Naive B cell (primary cell): ENCODE results near the gene PGA5. TPM values are rescaled to one million over a fixed set of nuclear protein-coding genes. Genes with fewer than 3 reads are reported as not detected.
A peak's percentile ranks its signal among the peaks of the same experiment; 100 is the strongest.
"Not testable (repeated sequence)": the region's sequence is repeated elsewhere in the genome, so short reads cannot be mapped to it uniquely, and the experiment has no call there.

ENCODE experiments used
- ATAC-seq, 2 donors: fragments of 150-1000 bp; cut with Tn5 transposase; 2 replicates each; pipeline ENCODE4 v1.10.0; 2021; ENCODE audit warnings: low read depth in 2 of 2, mild to moderate bottlenecking in 2 of 2, moderate library complexity in 2 of 2
- DNase-seq: peaks from one replicate; pipeline ENCODE4 v3.0.0; 2022
- H3K27ac Mint-ChIP-seq, 6 donors: one replicate each; pipeline ENCODE4 v1.8.0; 2020 to 2022; ENCODE audit warnings: mild to moderate bottlenecking in 6 of 6, mixed read lengths in 6 of 6, moderate library complexity in 5 of 6, inconsistent platforms in 2 of 6
- H3K27me3 Mint-ChIP-seq, 3 donors: one replicate each; pipeline ENCODE4 v1.8.0; 2021 to 2022; ENCODE audit warnings: mixed read lengths in 3 of 3, mild to moderate bottlenecking in 1 of 3
- H3K36me3 Mint-ChIP-seq, 2 donors: one replicate each; pipeline ENCODE4 v1.8.0; 2020 to 2022; ENCODE audit warnings: mixed read lengths in 2 of 2, inconsistent platforms in 1 of 2, mild to moderate bottlenecking in 1 of 2
- H3K4me1 Mint-ChIP-seq, 3 donors: one replicate each; pipeline ENCODE4 v1.8.0; 2020 to 2022; ENCODE audit warnings: mixed read lengths in 3 of 3, inconsistent platforms in 1 of 3, mild to moderate bottlenecking in 1 of 3, moderate library complexity in 1 of 3
- H3K4me3 Mint-ChIP-seq, 8 donors: one replicate each; pipeline ENCODE4 v1.8.0; 2020 to 2022; ENCODE audit warnings: mild to moderate bottlenecking in 8 of 8, mixed read lengths in 8 of 8, moderate library complexity in 8 of 8, inconsistent platforms in 2 of 8
- H3K9me3 Mint-ChIP-seq, 7 donors: one replicate each; pipeline ENCODE4 v1.8.0; 2020 to 2022; ENCODE audit warnings: mixed read lengths in 7 of 7, mild to moderate bottlenecking in 5 of 7, inconsistent platforms in 2 of 7, moderate library complexity in 1 of 7
- polyA plus RNA-seq, 6 donors: library from polyadenylated mRNA; unstranded; fragments of 300-500 nt; fragmentation: Illumina TruSeq; gene quantifications; one replicate each; pipeline ENCODE4 v1.2.3, GENCODE V29; 2021; ENCODE audit warnings: low read depth in 6 of 6

The PGA5 gene
- polyA plus RNA-seq, 6 donors from 2014 or later, result not detected

DNA sequence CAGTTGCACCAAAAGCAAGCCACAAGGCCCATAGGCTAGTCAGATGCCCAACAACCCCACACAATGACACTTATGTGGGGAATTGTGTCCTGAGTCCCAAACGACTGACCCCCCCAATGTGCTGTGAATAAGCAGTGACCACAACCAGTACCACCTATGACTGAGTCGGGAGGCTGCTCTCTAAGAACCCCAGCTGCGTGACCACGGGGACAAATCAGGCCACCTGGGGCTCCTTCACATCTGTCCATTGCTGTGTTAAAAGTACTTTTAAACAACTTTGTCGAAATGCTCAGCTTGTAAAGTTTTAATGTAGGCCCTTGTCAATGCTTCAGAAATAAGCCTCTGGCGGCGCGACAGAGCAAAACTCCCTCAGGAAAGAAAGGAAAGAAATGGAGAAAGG is 687 bp upstream of the PGA5 start:
- H3K4me3 Mint-ChIP-seq, H3K36me3 Mint-ChIP-seq, H3K4me1 Mint-ChIP-seq, H3K27me3 Mint-ChIP-seq, H3K27ac Mint-ChIP-seq, ATAC-seq, H3K9me3 Mint-ChIP-seq, DNase-seq: not testable (repeated sequence)

DNA sequence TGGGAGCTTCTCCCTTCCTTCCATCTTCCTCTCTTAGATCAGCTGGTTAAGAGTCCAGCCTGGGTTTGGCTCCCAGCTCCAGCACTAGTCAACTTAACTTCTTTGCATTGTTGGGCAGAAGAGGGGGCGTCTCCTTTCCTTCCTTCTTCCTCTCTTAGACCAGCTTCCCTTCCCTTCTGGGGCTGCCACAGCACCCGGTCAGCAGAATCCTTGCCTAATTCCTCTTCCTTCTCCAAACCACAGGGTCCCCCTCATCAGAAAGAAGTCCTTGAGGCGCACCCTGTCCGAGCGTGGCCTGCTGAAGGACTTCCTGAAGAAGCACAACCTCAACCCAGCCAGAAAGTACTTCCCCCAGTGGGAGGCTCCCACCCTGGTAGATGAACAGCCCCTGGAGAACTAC is 551 bp downstream of the PGA5 start:
- not testable (repeated sequence) for H3K4me3 Mint-ChIP-seq, ATAC-seq, DNase-seq, H3K36me3 Mint-ChIP-seq, H3K4me1 Mint-ChIP-seq, H3K27ac Mint-ChIP-seq, H3K9me3 Mint-ChIP-seq, H3K27me3 Mint-ChIP-seq

DNA sequence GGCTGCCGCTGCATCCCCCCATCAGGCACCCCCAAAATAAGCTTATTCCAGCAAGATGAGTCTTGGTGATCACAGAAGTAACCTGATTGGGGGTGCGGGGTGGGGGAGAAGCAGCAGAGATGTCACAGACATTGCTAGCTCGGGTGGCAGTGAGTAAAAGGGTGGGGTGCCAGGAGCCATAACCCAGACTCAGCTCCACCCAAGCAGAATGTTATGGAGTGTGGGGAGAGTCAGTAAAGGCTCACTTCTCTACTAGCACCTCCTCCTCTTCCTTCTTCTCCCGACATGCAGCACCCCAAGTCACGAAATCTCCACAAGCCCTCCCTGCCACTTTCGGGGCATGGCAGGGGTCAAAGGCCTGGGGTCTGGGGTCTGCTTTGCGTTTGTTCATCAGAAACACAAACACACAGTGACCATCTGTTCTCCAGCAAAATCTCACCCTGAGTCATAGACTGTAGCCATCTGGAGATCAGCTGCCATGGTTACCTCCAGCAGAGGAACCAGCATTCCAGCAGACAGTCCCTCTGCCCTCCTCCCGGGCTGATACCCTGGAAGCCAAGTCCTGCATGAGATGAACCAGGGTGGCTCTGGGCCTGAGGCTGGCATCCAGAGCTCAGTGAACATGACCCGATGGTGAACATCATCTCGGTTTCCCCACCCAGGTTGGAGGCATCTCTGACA is 4.4 kb downstream of the PGA5 start:
- not testable (repeated sequence) for DNase-seq, H3K9me3 Mint-ChIP-seq, H3K27ac Mint-ChIP-seq, ATAC-seq, H3K4me3 Mint-ChIP-seq, H3K4me1 Mint-ChIP-seq, H3K36me3 Mint-ChIP-seq, H3K27me3 Mint-ChIP-seq

DNA sequence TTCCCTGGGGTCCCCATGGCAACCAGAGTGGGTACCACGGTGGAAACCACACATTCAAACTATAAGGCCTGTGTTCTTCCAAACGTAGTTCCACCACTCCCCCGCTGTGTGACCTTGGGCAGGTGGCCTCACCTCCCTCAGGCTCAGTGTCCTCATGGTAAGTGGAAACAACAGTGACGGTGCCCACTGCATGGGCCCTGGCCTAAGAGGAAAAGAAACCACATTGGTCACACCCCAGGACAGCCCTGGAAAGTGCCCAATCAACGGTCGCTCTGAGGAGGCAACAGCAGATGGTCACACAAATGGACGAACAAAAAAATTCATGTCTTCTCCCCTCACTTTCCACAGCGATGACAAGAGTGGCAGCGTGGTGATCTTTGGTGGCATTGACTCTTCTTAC is 7.1 kb downstream of the PGA5 start:
- H3K36me3 Mint-ChIP-seq, ATAC-seq, H3K4me3 Mint-ChIP-seq, H3K4me1 Mint-ChIP-seq, H3K27me3 Mint-ChIP-seq, H3K9me3 Mint-ChIP-seq, DNase-seq: not testable (repeated sequence)
- H3K27ac Mint-ChIP-seq, result peak overlapping the region in 1 of 6 donors; percentile 71

DNA sequence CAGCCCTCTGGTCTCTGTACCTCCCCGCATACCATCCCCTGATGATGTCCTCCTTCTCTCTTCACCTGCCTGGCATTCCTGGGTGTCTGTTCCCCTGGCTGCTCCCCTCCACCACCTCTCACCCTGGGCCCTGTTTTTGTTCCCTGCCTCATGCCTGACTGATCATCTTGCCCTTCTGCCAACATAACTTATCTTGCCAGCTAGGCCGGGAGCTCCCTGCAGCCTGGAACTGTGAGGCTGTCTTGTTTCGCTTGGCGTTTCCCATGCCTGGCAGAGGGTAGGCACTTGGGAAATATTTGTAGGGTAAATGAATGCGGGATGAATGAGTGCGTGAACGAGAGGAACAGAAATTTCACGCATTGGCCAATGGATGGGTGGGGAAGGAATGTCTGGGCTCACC is 8.2 kb downstream of the PGA5 start:
- H3K27ac Mint-ChIP-seq, H3K4me1 Mint-ChIP-seq, DNase-seq, H3K36me3 Mint-ChIP-seq, H3K9me3 Mint-ChIP-seq, ATAC-seq, H3K27me3 Mint-ChIP-seq, H3K4me3 Mint-ChIP-seq: not testable (repeated sequence)

DNA sequence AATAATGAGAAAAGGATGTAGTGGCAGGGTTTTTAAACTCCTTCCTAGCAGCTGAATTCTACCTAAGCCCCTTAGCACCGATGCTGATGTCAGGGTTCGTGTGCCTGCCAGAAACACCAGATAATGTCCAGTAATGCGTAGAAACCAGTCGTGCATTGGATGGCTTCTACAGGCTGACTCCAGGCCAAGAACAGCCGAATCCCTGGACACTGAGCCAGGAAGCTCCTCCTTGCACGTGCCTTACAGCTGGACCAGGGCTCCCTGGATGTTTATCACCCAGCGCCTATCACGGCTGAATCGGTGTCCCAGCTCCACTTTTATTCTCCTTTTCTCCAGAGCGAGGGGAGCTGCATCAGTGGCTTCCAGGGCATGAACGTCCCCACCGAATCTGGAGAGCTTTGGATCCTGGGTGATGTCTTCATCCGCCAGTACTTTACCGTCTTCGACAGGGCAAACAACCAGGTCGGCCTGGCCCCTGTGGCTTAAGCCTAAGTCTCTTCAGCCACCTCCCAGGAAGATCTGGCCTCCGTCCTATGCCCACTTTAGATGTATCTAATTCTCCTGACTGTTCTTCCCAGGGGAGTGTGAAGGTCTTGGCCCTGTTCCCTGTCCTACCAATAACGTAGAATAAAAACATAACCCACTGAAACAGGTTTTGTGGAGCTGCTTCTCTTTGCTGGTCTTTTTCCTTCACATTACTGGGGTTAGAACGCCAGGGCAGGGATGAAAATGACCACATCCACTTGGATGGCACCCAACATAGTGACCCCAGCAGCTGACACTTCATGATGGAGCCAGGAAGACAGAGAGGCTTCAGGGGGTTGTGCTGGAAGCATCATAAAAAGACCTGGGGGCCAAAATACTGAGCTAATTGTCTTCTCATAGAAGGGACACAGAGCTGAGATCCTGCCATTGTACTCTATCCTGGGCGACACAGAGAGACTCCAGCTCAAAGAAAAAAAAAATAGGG is 10.1 kb downstream of the PGA5 start:
- not testable (repeated sequence) for H3K4me3 Mint-ChIP-seq, ATAC-seq, DNase-seq, H3K36me3 Mint-ChIP-seq, H3K4me1 Mint-ChIP-seq, H3K9me3 Mint-ChIP-seq, H3K27me3 Mint-ChIP-seq
- peak overlapping the region in 1 of 6 donors; percentile 24 for H3K27ac Mint-ChIP-seq

DNA sequence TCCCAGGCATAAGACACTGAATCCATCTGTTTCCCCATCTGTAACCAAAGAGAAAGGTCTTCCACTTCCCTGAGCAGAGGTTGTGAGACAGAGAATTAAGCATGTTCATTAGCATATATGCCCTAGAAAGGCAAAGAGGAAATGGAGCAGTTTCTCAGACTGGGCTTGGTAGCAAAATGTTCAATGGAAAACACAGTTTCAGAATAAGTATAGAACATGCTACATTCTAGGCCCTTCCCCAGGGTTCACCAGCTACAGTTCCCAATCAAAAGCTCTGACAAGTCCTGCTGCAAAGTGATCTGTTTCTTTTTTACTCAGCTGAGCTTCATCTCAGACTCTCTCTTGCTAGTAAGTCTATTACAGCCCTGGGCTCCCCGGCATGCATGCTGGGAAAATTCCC is 11.4 kb downstream of the PGA5 start:
- H3K36me3 Mint-ChIP-seq, H3K4me1 Mint-ChIP-seq, H3K4me3 Mint-ChIP-seq, H3K9me3 Mint-ChIP-seq, H3K27me3 Mint-ChIP-seq, H3K27ac Mint-ChIP-seq, DNase-seq, ATAC-seq: not testable (repeated sequence)

DNA sequence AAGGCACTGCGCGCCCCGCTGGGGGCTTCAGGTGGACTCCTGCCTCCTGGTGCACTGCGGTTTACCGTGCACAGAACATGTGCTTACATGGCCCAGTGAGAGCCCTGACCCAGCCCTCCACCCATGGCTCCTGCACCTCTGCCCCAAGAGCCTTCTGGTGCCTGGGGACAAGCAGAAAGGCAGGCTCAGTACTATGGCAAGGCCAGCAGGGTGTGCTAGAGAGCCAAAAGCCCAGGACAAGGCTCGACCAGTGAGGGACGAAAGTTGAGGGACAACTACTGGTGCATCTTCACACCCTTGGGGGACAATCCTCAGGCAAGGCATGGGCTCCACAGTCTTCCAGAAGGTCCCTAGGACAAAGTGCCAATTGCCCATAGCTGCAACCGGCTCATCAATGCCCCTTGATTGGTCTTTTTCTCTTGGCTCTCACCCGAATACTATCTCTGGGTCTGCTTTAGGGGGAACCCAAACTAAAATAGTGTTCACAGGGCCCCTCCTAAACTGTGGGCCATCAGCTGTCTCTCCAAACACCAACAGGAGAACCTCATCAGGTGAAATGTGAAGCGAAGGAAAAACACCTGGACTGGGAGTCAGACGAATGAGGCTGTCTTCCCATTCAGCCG is 13.5 kb downstream of the PGA5 start:
- Mint-ChIP-seq H3K4me1 (no peaks in the 10 kb centered on the region), H3K27ac (no peak overlapping the region), H3K9me3 (no peaks in the 10 kb centered on the region), H3K4me3 (peak overlapping the region in 1 of 8 donors; percentile 21), H3K27me3 (no peaks in the 10 kb centered on the region), H3K36me3 (no peaks in the 10 kb centered on the region)
- peak; percentile 73 to 78 for ATAC-seq
- peak; percentile 43 for DNase-seq

DNA sequence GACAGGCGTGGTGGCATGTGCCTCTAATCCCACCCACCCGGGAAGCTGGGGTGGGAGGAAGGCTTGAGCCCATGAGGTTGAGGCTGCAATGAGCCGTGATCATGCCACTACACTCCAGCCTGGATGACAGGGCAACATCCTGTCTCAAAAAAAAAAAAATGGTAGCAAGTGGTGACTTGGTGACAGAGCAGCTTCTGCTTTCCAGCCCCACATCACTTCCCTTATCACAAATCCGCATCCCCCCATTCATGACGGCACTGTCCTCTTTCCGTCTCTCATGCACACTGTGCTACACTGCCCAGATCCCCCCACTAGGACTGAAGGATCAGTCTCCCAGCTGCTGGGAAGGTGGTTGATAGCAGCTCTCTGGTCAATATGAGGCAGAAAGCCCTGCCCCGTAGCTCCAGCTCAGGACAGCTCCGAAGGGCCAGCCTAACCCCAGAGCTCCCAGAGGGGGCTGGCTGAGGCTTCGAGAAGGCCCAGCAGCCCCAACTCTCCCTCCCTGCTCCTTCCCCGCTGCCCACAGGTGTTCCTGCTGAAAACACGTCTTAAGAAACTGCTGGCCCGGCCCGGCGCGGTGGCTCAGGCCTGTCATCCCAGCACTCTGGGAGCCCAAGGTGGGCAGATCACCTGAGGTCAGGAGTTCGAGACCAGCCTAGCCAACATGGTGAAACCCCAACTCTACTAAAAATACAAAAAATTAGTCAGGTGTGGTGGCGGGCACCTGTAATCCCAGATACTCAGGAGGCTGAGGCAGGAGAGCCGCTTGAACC is 15.9 kb downstream of the PGA5 start:
- Mint-ChIP-seq H3K27me3 (no peaks in the 10 kb centered on the region), H3K27ac (peak overlapping the region in 1 of 6 donors; percentile 0), H3K9me3 (no peaks in the 10 kb centered on the region), H3K4me1 (no peaks in the 10 kb centered on the region), H3K36me3 (no peaks in the 10 kb centered on the region), H3K4me3 (no peak overlapping the region)
- ATAC-seq, result no peak
- no peak for DNase-seq

DNA sequence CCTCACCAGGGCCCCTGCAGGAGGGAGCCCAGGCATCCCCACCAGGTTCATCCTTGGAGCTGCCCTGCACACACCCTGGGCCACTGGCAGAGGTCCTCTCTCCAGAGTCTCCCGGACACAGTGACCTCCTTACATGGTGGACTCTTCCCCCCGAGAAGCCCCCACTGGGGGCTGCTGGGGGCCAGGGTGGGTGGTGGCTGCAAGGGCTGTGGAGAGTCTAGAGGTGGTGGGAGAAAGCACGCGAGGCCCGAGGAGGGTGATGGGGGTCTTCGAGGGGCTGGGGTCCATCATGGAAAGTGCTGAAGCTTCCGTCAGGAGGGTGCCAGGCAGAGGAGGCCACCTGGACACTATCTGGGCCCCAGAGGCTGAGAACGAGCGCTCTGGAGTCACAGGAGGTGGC is 17.6 kb downstream of the PGA5 start:
- H3K27ac Mint-ChIP-seq, result no peak overlapping the region
- no peak for DNase-seq
- no peak overlapping the region for H3K4me3 Mint-ChIP-seq
- no peaks in the 10 kb centered on the region for H3K27me3 Mint-ChIP-seq
- ATAC-seq, result no peak
- no peaks in the 10 kb centered on the region for H3K36me3 Mint-ChIP-seq
- no peaks in the 10 kb centered on the region for H3K9me3 Mint-ChIP-seq
- no peaks in the 10 kb centered on the region for H3K4me1 Mint-ChIP-seq

DNA sequence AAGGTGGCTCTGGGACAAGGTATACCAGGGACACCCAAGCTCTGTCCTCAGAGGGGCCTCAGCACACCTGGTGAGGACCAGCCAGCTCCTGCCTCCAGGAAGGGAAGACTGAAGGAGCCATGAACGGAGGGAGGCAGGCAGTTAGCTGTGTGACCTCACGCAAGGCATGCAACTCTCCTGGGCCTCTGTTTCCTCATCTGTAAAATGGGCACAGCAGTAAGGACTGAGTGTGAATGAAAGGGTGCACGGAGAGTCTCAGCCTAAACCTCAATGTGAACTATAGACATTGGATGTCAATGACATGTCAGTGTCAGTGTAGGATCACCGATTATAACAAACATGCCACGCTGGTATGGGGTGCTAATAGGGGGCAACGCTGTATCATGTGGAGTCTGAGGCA is 18.4 kb downstream of the PGA5 start:
- H3K4me1 Mint-ChIP-seq, result no peaks in the 10 kb centered on the region
- no peaks in the 10 kb centered on the region for H3K27me3 Mint-ChIP-seq
- ATAC-seq (no peak), DNase-seq (no peak)
- H3K4me3 Mint-ChIP-seq, result no peak overlapping the region
- peak overlapping the region in 1 of 6 donors; percentile 69 for H3K27ac Mint-ChIP-seq
- H3K36me3 Mint-ChIP-seq, result no peaks in the 10 kb centered on the region
- H3K9me3 Mint-ChIP-seq, result no peaks in the 10 kb centered on the region

DNA sequence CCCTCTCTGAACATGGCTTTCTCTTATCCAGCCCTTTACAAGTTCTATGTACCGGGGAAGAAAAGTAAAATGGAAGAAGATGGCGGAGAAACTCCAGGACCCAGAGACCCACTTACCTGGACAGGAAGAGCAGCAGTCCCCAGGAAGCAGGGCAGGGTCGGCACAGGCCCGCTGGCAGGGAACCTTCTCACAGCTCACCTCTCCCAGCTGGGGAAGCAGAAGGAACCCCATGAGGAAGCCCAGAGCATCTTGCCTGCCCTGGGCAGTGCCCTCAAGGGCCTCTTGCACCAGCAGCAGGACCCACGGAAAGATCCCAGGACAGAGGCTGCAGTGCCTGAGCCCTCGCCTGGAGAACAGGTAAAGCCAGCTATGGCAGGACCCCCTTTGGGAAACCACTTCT is 23.4 kb downstream of the PGA5 start:
- no peaks in the 10 kb centered on the region for H3K4me1 Mint-ChIP-seq
- no peaks in the 10 kb centered on the region for H3K9me3 Mint-ChIP-seq
- no peaks in the 10 kb centered on the region for H3K27me3 Mint-ChIP-seq
- ATAC-seq (no peak), DNase-seq (no peak)
- no peaks in the 10 kb centered on the region for H3K36me3 Mint-ChIP-seq
- H3K27ac Mint-ChIP-seq, result peak overlapping the region in 1 of 6 donors; percentile 49
- H3K4me3 Mint-ChIP-seq, result no peak overlapping the region

DNA sequence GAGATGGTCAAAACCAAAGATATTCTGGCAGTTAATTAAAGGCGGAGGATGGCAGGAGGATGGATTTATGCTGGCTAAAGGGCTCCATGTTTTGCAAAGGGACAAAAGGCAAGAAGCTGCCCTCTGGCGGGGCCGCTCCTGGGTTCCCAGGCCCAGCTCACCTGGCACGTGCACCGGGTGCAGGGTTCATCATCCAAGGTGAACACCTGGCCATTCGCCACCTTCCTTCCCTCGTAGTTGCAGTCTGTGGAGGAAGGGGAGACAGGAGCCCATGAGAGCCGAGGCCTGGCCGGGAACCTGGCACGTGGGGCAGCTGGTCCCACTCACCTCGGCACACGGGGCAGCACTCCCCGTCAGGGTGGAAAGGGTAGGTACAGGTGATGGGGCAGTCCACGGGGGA is 23.8 kb downstream of the PGA5 start:
- no peaks in the 10 kb centered on the region for H3K4me1 Mint-ChIP-seq
- H3K27ac Mint-ChIP-seq, result peak overlapping the region in 1 of 6 donors; percentile 49
- no peak for DNase-seq

More for the DNA sequence above, 23.8 kb downstream of the PGA5 start:
- no peaks in the 10 kb centered on the region for H3K36me3 Mint-ChIP-seq
- H3K4me3 Mint-ChIP-seq, result no peak overlapping the region
- no peak for ATAC-seq
- H3K9me3 Mint-ChIP-seq, result no peaks in the 10 kb centered on the region
- no peaks in the 10 kb centered on the region for H3K27me3 Mint-ChIP-seq
